ACC112 (cell line): ENCODE measurements around the gene YWHAH.

Source experiments
- H2AFZ ChIP-seq: fragments of 200-600 bp; sonication (generic); one replicate; pipeline ENCODE4 v1.6.0; 2017; ENCODE audit warnings: antibody characterized with exemption, low read length; ENCODE audit not compliant: unreplicated experiment
- H3K27ac ChIP-seq: fragments of 200-600 bp; sonication (generic); 2 replicates; pipeline ENCODE4 v1.5.1; 2014; ENCODE audit warnings: low read depth, mild to moderate bottlenecking, antibody characterized with exemption, low read length, moderate library complexity
- H3K27me3 ChIP-seq: fragments of 200-600 bp; sonication (generic); 2 replicates; pipeline ENCODE4 v1.6.1; 2014; ENCODE audit warnings: mild to moderate bottlenecking, antibody characterized with exemption, low read length, moderate library complexity, mixed read lengths; ENCODE audit not compliant: insufficient read depth
- H3K36me3 ChIP-seq: fragments of 200-600 bp; sonication (generic); 2 replicates; pipeline ENCODE4 v1.6.1; 2016; ENCODE audit warnings: mild to moderate bottlenecking, antibody characterized with exemption, low read length, moderate library complexity, mixed read lengths; ENCODE audit not compliant: insufficient read depth
- H3K4me1 ChIP-seq: fragments of 200-600 bp; sonication (generic); one replicate; pipeline ENCODE4 v1.6.1; 2016; ENCODE audit warnings: low read length, mixed read lengths; ENCODE audit not compliant: insufficient read depth, unreplicated experiment, control insufficient read depth
- H3K4me3 ChIP-seq: fragments of 200-600 bp; sonication (generic); 2 replicates; pipeline ENCODE4 v1.5.1; 2014; ENCODE audit warnings: mild to moderate bottlenecking, low read depth, low read length
- H3K79me2 ChIP-seq: fragments of 200-600 bp; sonication (generic); one replicate; pipeline ENCODE4 v1.6.0; 2016; ENCODE audit warnings: low read length; ENCODE audit not compliant: control insufficient read depth, unreplicated experiment, insufficient read depth

Gene YWHAH

DNA sequence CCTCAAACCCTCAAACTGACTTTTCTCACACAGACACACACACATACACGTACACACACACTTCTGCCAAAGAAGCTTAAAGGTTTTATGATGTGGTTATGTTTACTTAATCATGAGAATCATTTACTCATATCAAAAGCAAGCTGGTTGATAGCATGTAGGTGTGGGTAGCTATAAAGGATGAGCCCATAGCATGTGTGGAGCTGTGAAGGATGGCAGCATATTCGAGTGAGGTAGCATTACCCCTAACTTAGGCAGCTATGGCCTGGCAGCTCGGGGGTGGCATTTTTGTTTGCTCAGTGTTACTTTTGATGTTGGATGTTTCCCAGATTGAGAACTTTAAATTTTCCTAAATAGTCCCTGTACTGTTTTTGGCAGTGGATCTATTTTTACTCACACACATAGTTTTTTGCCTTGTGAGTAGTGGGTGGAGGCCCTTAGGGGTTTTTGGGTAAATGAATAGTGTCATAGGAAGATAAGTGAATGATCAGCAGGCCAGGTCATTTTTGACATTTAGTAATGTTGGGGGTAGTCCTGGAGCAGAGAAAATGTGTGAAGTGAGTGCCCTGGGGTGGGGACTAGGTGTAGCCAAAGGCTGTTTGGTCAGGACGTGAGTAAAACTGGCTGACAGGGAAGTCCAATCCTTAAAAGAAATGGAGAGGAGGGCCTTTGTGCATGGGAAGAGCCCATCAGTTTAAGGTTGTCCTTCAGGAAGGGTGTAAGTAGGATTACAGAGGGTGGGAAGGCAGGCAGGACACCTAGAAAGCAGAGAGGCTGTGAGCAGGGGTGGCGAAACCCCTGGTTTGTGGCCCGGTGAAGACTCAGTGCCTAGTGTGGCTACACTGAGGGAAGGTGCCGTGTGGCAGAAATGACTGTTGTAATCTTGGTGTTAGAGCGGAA is 7.1 kb downstream of the YWHAH start:
- H3K27ac ChIP-seq = peak overlapping the region; percentile 92
- no peaks in the 10 kb centered on the region for H3K36me3 ChIP-seq
- H3K4me3 ChIP-seq = peak overlapping the region; percentile 40; the same call in 1 of the 2 replicates
- no peaks in the 10 kb centered on the region for H3K27me3 ChIP-seq
- H3K79me2 ChIP-seq = peaks cover 81% of the 10 kb centered on the region
- H2AFZ ChIP-seq = no peak overlapping the region
- H3K4me1 ChIP-seq = peaks cover 49% of the 10 kb centered on the region

DNA sequence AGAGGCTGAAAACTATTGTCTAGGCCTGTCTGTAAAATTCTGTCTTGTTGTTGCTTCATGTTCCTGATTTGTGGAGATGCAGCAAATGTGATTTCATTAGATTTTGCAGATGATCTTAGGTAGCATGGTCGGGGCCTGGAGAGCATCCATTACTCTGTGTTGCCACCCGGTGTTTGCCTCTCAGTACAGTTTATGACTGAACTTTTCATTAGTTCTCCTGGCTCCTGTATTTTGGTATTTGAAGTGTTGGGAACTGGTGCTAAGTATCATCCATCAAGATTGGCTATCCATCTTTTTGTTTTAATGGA is 7.7 kb downstream of the YWHAH start:
- Histone ChIP-seq H3K4me1 (peaks cover 49% of the 10 kb centered on the region), H3K27ac (peak overlapping the region; percentile 92), H3K79me2 (peaks cover 80% of the 10 kb centered on the region), H2AFZ (no peak overlapping the region), H3K4me3 (peak overlapping the region; percentile 40; the same call in 1 of the 2 replicates), H3K36me3 (peaks cover 1% of the 10 kb centered on the region; the same call in 1 of the 2 replicates), H3K27me3 (no peaks in the 10 kb centered on the region)

DNA sequence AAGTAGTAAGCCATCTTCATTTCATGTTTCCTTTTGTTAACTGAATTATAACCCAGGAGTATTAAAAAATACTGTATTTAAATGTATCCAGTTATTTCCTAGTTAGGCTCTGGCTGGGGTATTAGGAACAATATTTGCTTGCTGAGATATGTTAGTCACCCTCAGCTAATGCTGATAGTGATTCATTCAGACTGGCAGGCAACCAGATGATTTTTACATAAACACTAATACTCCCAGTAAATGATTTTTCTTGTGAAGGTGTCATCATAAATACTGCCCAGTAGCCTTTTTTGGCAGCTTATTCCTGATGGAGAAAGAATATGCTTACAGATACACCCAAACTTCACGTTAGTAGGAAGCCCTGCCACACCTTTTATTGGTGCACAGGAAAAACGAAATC is 8.1 kb downstream of the YWHAH start:
- H3K4me3 ChIP-seq = peak overlapping the region; percentile 40; the same call in 1 of the 2 replicates
- peaks cover 49% of the 10 kb centered on the region for H3K4me1 ChIP-seq
- no peaks in the 10 kb centered on the region for H3K27me3 ChIP-seq
- H2AFZ ChIP-seq = no peak overlapping the region
- peak overlapping the region; percentile 92 for H3K27ac ChIP-seq
- H3K36me3 ChIP-seq = peaks cover 4% of the 10 kb centered on the region; the same call in 1 of the 2 replicates
- H3K79me2 ChIP-seq = peaks cover 76% of the 10 kb centered on the region

DNA sequence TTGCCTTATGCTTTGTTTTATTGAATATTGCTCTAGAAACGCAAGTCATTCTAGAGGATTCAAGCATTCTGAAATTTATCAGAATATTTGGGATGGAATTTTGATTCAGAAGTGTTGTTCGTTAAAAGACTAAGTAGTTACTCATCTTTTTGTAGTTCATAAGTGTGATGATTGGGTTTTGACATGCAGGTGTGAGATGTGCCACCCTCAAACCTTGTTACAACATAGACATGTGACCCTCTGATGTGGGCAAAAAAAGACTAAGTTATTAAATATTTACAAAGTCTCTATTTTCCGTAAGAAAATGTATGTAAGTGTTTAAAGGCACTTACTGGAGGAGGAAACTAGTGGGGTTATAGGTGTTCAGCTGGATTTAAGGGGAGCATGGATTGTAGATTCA is 8.9 kb downstream of the YWHAH start:
- no peaks in the 10 kb centered on the region for H3K27me3 ChIP-seq
- H3K79me2 ChIP-seq = peaks cover 68% of the 10 kb centered on the region
- no peak overlapping the region for H3K4me3 ChIP-seq
- H2AFZ ChIP-seq = no peak overlapping the region
- H3K4me1 ChIP-seq = peaks cover 49% of the 10 kb centered on the region
- H3K27ac ChIP-seq = peak overlapping the region; percentile 92
- H3K36me3 ChIP-seq = peaks cover 8% of the 10 kb centered on the region; the same call in 1 of the 2 replicates

DNA sequence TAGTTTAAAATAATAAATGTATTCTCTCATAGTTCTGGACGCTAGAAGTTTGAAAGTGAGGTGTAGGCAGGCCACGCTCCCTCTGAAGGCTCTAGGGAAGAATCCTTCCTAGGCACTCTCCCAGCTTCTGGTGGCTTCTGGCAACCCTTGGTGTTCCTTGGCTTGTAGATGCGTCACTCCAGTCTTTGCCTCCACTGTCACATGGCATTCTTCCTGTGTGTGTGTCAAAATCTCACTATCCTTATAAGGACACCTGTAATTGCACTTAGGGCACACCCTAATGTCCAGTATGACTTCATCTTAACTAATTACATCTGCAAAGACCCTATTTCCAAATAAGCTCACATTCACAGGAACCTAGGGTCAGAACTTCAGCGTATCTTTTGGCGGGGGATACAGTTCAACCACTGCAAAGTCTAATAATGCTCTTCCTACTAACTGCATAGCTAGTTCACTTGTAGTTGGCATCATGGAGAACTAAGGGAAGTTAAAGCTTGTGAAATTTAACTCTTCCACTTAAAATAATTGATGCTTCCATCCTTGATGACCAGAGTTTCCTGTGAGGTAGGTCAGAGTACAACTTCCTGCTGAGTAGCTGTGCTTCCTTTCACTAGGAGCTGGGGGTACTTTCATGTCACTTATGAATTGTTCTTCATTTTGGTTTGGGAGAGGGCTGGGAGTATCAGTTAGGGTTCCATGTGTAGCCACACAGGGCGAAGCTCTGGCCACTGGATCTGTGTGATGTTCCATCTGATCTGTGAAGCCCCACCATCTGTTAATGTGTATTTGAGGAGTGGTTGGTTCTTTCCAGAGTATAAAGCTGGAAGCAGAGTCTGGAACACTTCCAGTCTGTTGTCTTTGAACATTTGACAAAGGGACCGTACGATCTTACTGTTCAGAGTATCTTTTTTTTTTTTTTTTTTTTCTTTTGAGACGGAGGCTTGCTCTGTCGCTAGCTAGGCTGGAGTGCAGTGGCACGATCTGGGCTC is 10.5 kb downstream of the YWHAH start:
- H2AFZ ChIP-seq = no peak overlapping the region
- H3K4me3 ChIP-seq = no peak overlapping the region
- peaks cover 8% of the 10 kb centered on the region; the same call in 1 of the 2 replicates for H3K36me3 ChIP-seq
- no peak overlapping the region for H3K27ac ChIP-seq
- H3K27me3 ChIP-seq = no peaks in the 10 kb centered on the region
- H3K4me1 ChIP-seq = peaks cover 45% of the 10 kb centered on the region
- peaks cover 56% of the 10 kb centered on the region for H3K79me2 ChIP-seq

DNA sequence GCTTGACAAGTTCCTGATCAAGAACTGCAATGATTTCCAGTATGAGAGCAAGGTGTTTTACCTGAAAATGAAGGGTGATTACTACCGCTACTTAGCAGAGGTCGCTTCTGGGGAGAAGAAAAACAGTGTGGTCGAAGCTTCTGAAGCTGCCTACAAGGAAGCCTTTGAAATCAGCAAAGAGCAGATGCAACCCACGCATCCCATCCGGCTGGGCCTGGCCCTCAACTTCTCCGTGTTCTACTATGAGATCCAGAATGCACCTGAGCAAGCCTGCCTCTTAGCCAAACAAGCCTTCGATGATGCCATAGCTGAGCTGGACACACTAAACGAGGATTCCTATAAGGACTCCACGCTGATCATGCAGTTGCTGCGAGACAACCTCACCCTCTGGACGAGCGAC is 12.0 kb downstream of the YWHAH start:
- Histone ChIP-seq H3K4me1 (peaks cover 32% of the 10 kb centered on the region), H3K36me3 (peaks cover 8% of the 10 kb centered on the region; the same call in 1 of the 2 replicates), H3K79me2 (peaks cover 42% of the 10 kb centered on the region)

DNA sequence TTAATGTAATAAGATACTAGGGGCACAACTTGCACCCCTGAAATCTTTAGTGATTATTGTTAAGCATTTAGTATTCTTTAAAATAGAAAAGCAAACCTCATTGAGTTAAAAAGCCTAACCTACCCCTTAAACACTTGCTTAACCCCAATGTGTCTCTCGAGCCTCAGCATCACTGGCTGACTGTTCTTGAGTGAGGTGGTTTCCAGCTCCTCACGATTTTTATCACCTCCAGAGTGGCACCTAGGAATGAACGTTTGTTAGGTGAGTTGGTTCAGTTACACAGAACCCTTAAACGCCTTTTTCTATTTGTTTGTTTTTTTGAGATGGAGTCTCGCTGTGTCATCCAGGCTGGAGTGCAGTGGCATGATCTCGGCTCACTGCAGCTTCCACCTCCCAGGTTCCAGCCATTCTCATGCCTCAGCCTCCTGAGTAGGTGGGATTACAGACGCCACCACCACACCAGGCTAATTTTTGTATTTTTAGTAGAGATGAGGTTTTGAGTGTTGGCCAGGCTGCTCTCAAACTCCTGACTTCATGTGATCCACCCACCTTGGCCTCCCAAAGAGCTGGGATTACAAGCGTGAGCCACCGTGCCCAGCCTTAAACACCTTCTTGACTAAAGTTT is 13.7 kb downstream of the YWHAH start:
- H3K27ac ChIP-seq = no peak overlapping the region

More for the DNA sequence above, 12.0 kb downstream of the YWHAH start:
- Histone ChIP-seq H3K4me3 (no peak overlapping the region), H3K27me3 (no peaks in the 10 kb centered on the region), H2AFZ (no peak overlapping the region), H3K27ac (no peak overlapping the region)

DNA sequence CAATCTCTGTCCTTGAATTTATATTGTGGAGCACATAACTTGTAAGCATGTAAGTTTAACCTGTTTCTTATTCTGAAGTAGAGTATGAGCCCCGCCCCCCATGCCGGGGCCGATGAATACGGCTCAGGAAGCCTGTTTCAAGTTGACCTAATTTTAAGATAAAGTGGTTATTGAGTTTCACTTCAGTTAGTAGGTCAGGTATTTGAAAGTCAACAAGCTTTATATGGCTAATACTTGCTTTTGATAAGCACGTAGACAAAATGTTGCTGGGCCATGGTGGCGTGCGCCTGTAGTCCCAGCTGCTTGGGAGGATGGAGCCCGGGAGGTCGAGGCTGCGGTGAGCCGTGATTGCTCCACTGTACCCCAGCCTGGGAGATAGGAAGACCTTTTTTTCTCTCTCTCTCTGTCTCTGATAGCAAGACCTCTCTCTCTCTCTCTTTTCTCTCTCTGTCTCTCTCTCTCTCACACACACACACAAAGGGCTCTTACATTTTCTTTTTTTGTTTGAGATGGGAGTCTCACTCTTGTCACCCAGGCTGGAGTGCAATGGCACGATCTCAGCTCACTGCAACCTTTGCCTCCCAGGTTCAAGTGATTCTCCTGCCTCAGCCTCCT is 14.4 kb downstream of the YWHAH start:
- peaks cover 10% of the 10 kb centered on the region for H3K4me1 ChIP-seq
- no peak overlapping the region for H3K27ac ChIP-seq
- H3K4me3 ChIP-seq = no peak overlapping the region
- H3K79me2 ChIP-seq = peaks cover 23% of the 10 kb centered on the region
- H2AFZ ChIP-seq = no peak overlapping the region
- H3K36me3 ChIP-seq = peaks cover 8% of the 10 kb centered on the region; the same call in 1 of the 2 replicates
- no peaks in the 10 kb centered on the region for H3K27me3 ChIP-seq

More for the DNA sequence above, 13.7 kb downstream of the YWHAH start:
- Histone ChIP-seq H3K4me1 (peaks cover 17% of the 10 kb centered on the region), H3K27me3 (no peaks in the 10 kb centered on the region), H3K4me3 (no peak overlapping the region), H3K36me3 (peaks cover 8% of the 10 kb centered on the region; the same call in 1 of the 2 replicates), H3K79me2 (peaks cover 29% of the 10 kb centered on the region), H2AFZ (no peak overlapping the region)

DNA sequence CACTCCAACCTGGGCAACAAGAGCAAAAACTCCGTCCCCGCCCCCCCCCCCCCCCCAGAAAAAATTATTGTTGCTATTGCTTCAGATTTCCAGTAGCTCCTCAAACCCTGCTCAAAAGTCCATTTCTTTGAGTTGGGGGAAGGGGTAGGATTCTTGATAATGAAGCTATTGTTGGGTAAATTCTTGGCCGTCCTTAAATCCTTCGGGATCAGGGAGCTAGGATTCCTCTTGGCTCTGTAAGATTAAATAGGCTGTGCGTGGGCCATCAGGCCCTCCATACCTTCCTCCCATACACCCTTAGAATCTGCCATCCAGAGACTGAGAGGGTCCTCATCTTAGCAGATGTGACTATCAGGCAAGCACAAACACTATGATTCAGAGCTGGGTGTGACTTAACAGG is 16.4 kb downstream of the YWHAH start:
- Histone ChIP-seq H3K4me1 (no peaks in the 10 kb centered on the region), H3K4me3 (no peak overlapping the region), H3K79me2 (peaks cover 5% of the 10 kb centered on the region), H3K27me3 (no peaks in the 10 kb centered on the region), H3K27ac (no peak overlapping the region), H3K36me3 (peaks cover 8% of the 10 kb centered on the region; the same call in 1 of the 2 replicates), H2AFZ (no peak overlapping the region)
